BJ (cell line): ENCODE results near the gene CASKIN1. TPM values are rescaled to one million over a fixed set of nuclear protein-coding genes. Genes with fewer than 3 reads are reported as not detected.

Experiments used
- CTCF ChIA-PET: fragments of 350-600 bp; formaldehyde crosslinking; extraction: SDS; loops from one replicate; lab custom pipeline; 2021; ENCODE audit warnings: antibody characterized with exemption, inconsistent platforms; lab: Yijun Ruan, JAX
- POLR2A ChIA-PET: fragments of 300-600 bp; sonication (Branson Sonifier 250); formaldehyde crosslinking; extraction: SDS; loops from one replicate; lab custom pipeline; 2021; ENCODE audit warnings: antibody characterized with exemption; lab: Charles Lee
- DNase-seq: peaks from one replicate; pipeline ENCODE4 v3.0.0-alpha.2; 2011; ENCODE audit warnings: low read depth
- H3K27me3 ChIP-seq: 2 replicates; pipeline ENCODE4 v1.6.0; 2011; ENCODE audit warnings: low read length; ENCODE audit not compliant: control insufficient read depth, insufficient read depth
- H3K36me3 ChIP-seq: 2 replicates; pipeline ENCODE4 v1.5.1; 2011; ENCODE audit warnings: low read length; ENCODE audit not compliant: control insufficient read depth, insufficient read depth
- H3K4me3 ChIP-seq: 2 replicates; pipeline ENCODE4 v1.5.1; 2011; ENCODE audit warnings: low read depth, mild to moderate bottlenecking, control low read depth, low read length
- CTCF ChIP-seq: IDR thresholded peaks from 2 replicates; pipeline ENCODE4 v1.5.1; 2011; ENCODE audit warnings: low read depth, mild to moderate bottlenecking, control low read depth, inconsistent platforms, low read length, moderate library complexity; ENCODE audit not compliant: insufficient read depth
- polyA plus RNA-seq: library from polyadenylated mRNA; depleted of rRNA; stranded (reverse); fragments of >200 nt; gene quantifications from 2 replicates; pipeline ENCODE4 v1.2.3, GENCODE V29; 2011

CASKIN1 gene
- polyA plus RNA-seq, 1 experiment, result 0.01 TPM

- POLR2A ChIA-PET, result no interaction called here
These were observed 5.6 kb downstream of the CASKIN1 start for GRCh38 chr16:2190659-2191445.

GRCh38 chr16:2190002-2190658, 6.3 kb downstream of the CASKIN1 start:
- Histone ChIP-seq H3K4me3 (no peak overlapping the region), H3K27me3 (peaks cover 11% of the 10 kb centered on the region), H3K36me3 (no peaks in the 10 kb centered on the region)
- no peak for DNase-seq
- ChIA-PET CTCF (interaction anchor here (0.5 kb wide), 1 partner anchor 661 kb away, joined by 3 read pairs; no protein-coding TSS in a partner anchor), POLR2A (no interaction called here)
- no peak for TF ChIP-seq CTCF

More at GRCh38 chr16:2190659-2191445, 5.6 kb downstream of the CASKIN1 start:
- H3K27me3 ChIP-seq, result peaks cover 16% of the 10 kb centered on the region
- no peak for TF ChIP-seq CTCF
- H3K4me3 ChIP-seq, result no peak overlapping the region
- CTCF ChIA-PET, result interaction anchor here (0.5 kb wide), 1 partner anchor 660 kb away, joined by 3 read pairs; no protein-coding TSS in a partner anchor
- no peak for DNase-seq
- H3K36me3 ChIP-seq, result no peaks in the 10 kb centered on the region

GRCh38 chr16:2189252-2189893, 7.0 kb downstream of the CASKIN1 start:
- DNase-seq, result no peak
- no peak for TF ChIP-seq CTCF
- H3K27me3 ChIP-seq, result peaks cover 4% of the 10 kb centered on the region
- ChIA-PET CTCF (no interaction called here), POLR2A (no interaction called here)
- no peak overlapping the region for H3K4me3 ChIP-seq
- no peaks in the 10 kb centered on the region for H3K36me3 ChIP-seq

- DNase-seq, result no peak
- POLR2A ChIA-PET, result no interaction called here
- no peaks in the 10 kb centered on the region for H3K36me3 ChIP-seq
These were observed 8.0 kb downstream of the CASKIN1 start for GRCh38 chr16:2188395-2188794.

More at GRCh38 chr16:2188395-2188794, 8.0 kb downstream of the CASKIN1 start:
- CTCF ChIA-PET, result no interaction called here
- TF ChIP-seq CTCF, result no peak
- H3K27me3 ChIP-seq, result no peaks in the 10 kb centered on the region
- H3K4me3 ChIP-seq, result no peak overlapping the region
